Activated CD4-positive, CD25-positive, alpha-beta regulatory T cell treated with anti-CD3 and anti-CD28 coated beads, Interleukin-2, amount 50 U/mL, for 72 hours (primary cell): ENCODE results near the gene OGFR.
A peak's percentile ranks its signal among the peaks of the same experiment; 100 is the strongest.

Source experiments
- DNase-seq: peaks from one replicate; pipeline ENCODE4 v3.0.0; 2021

OGFR gene

GRCh38 chr20:62802026-62802712, 2.5 kb upstream of the OGFR start:
- DNase-seq = no peak

GRCh38 chr20:62804021-62804626, 511 bp upstream of the OGFR start:
- DNase-seq = no peak

GRCh38 chr20:62805155-62805710, 598 bp downstream of the OGFR start:
- DNase-seq = no peak

GRCh38 chr20:62805711-62806382, 1.2 kb downstream of the OGFR start:
- DNase-seq = no peak

GRCh38 chr20:62806383-62807050, 1.9 kb downstream of the OGFR start:
- no peak for DNase-seq

GRCh38 chr20:62807444-62808210, 3.0 kb downstream of the OGFR start:
- DNase-seq = no peak

GRCh38 chr20:62808211-62808865, 3.7 kb downstream of the OGFR start:
- DNase-seq = peak; percentile 79

- no peak for DNase-seq
These were observed 5.1 kb downstream of the OGFR start for GRCh38 chr20:62809530-62810428.

- no peak for DNase-seq
These were observed 6.7 kb downstream of the OGFR start for GRCh38 chr20:62811320-62811719.

- DNase-seq = no peak
These were observed 7.1 kb downstream of the OGFR start for GRCh38 chr20:62811720-62812119.

- DNase-seq = no peak
These were observed 7.7 kb downstream of the OGFR start for GRCh38 chr20:62812181-62812906.

- DNase-seq = no peak
These were observed 8.2 kb downstream of the OGFR start for GRCh38 chr20:62812907-62813200.

GRCh38 chr20:62813588-62813987, 9.0 kb downstream of the OGFR start:
- no peak for DNase-seq

GRCh38 chr20:62814060-62814708, 9.5 kb downstream of the OGFR start:
- DNase-seq = no peak

- DNase-seq = no peak
These were observed 10.1 kb downstream of the OGFR start for GRCh38 chr20:62814709-62815065.

- no peak for DNase-seq
These were observed 10.7 kb downstream of the OGFR start for GRCh38 chr20:62815066-62815991.

- DNase-seq = no peak
These were observed 11.6 kb downstream of the OGFR start for GRCh38 chr20:62816031-62816883.
